Measurements from ENCODE around the gene RRP1.

Gene RRP1

DNA sequence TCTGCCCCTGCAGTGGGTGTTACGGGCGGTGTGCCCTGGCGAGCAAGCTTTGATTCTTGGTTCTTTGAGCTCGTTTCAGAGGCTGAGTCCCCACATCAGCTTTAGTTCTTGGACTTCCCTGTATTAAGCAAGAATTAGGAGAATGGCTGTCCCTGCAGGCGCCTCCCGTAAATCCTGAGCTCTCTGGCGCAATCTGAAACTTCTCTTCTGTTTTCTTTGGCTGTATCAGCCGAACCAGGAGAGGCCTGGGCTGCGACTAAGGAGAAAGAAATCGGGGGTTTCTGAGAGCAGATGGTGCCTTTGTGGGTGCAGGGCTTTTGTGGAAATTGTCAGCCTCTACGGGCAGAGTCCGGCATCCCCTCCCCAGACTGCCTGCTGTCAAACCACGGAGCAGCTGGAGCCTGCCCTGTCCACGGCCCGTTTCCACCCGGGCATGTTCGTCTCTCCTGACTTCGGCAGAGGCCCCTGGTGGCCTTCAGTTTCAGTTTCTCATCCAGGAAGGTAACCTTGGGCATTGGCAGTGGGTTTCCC lies 31.2 kb upstream of the RRP1 start:
- H3K36me3 ChIP-seq (ENCODE audit: control insufficient read depth in 1 of 2, insufficient read depth in 2 of 2, low read length in 2 of 2), result peaks cover 66 to 76% of the 10 kb centered on the region in 2 experiments
- H3K14ac ChIP-seq (ENCODE audit: low read length), result no peak overlapping the region
- H4K8ac ChIP-seq (ENCODE audit: low read depth, low read length), result no peak overlapping the region
- no peaks in the 10 kb centered on the region for H3K4me1 ChIP-seq (ENCODE audit: control insufficient read depth in 1 of 2, insufficient read depth in 2 of 2, low read length in 2 of 2)
- no peaks in the 10 kb centered on the region for H3K79me1 ChIP-seq (ENCODE audit: low read length)
- no peak overlapping the region for H2BK5ac ChIP-seq (ENCODE audit: low read depth, low read length, poor library complexity)
- no peak overlapping the region for H3K23ac ChIP-seq (ENCODE audit: low read length)
- no peak overlapping the region for H3K4ac ChIP-seq (ENCODE audit: low read depth, low read length)
- no peak overlapping the region for H4K12ac ChIP-seq (ENCODE audit: low read depth, low read length)
- no peak overlapping the region for H2BK12ac ChIP-seq (ENCODE audit: low read length)
- no peak overlapping the region for H3K9ac ChIP-seq (ENCODE audit: low read length)
- no peak for DNase-seq
- no peak overlapping the region for H2AK5ac ChIP-seq (ENCODE audit: low read length)
- H3K9me3 ChIP-seq (ENCODE audit: insufficient read depth, low read depth, low read length), result peaks cover 2% of the 10 kb centered on the region
- H3K4me2 ChIP-seq (ENCODE audit: low read length), result no peak overlapping the region
- no peaks in the 10 kb centered on the region for H3K27me3 ChIP-seq (ENCODE audit: insufficient read depth, low read length)
- H4K91ac ChIP-seq (ENCODE audit: low read depth, low read length), result no peak overlapping the region
- H3K27ac ChIP-seq (ENCODE audit: low read depth, low read length), result no peak overlapping the region
- no peak overlapping the region for H2BK120ac ChIP-seq (ENCODE audit: insufficient read depth, low read length, poor library complexity)
- no peak overlapping the region for H2AFZ ChIP-seq (ENCODE audit: insufficient read depth, low read length, poor library complexity)
- WGBS (ENCODE audit: extremely low coverage, insufficient coverage, insufficient read length), result no CpG with 5 or more reads among the region's 18 CpGs
- H3K4me3 ChIP-seq (ENCODE audit: low read depth, low read length), result no peak overlapping the region
- H3K18ac ChIP-seq (ENCODE audit: low read length), result no peak overlapping the region
- no peaks in the 10 kb centered on the region for H3K79me2 ChIP-seq (ENCODE audit: control insufficient read depth, insufficient read depth, low read length, poor library complexity)

DNA sequence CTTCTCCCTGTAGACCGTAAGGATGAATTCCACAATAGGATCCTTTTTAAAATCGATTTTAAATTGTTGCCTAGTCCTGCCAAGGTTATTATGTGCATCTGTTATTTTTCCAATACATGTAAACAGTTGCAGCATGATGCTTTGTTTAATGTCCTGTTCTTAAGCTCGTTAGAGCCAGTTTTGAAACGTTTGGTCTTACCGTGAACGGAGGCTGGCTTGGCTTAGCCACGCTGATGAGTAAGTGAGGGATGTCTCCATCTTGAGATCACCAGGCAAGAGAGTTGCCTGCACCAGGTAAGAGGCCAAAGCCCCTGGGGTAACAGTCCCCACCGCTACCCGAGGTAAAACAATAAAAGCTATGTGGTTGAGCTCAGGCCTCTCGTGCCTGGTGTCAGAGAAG lies 30.6 kb upstream of the RRP1 start:
- no peak overlapping the region for H3K4me3 ChIP-seq (ENCODE audit: low read depth, low read length)

DNA sequence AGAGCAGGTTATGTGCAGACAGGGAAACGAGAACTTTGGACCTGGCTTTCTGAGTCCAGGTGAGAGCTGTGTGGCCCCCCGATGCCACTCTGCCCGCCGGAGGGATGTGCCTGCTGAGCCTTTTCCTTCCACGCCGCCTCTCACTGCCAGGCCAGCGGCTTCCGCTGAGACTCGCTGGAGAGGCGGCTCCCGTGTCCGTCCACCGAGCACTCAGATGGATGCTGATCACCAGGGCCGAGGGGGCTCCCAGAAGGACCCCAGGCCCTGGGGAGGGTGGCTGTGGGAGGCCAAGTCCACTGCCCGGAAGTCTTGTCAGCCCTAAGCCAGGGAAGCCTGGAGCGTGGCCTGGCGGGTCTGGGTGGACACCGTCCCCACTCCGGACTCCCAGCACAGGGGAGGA lies 29.7 kb upstream of the RRP1 start:
- H3K27me3 ChIP-seq (ENCODE audit: insufficient read depth, low read length), result no peaks in the 10 kb centered on the region
- H3K4ac ChIP-seq (ENCODE audit: low read depth, low read length), result no peak overlapping the region
- no peak overlapping the region for H4K8ac ChIP-seq (ENCODE audit: low read depth, low read length)
- H3K9ac ChIP-seq (ENCODE audit: low read length), result no peak overlapping the region
- H3K36me3 ChIP-seq (ENCODE audit: control insufficient read depth in 1 of 2, insufficient read depth in 2 of 2, low read length in 2 of 2), result peaks cover 51 to 64% of the 10 kb centered on the region in 2 experiments
- no peak overlapping the region for H4K91ac ChIP-seq (ENCODE audit: low read depth, low read length)
- H3K79me1 ChIP-seq (ENCODE audit: low read length), result no peaks in the 10 kb centered on the region
- no peak overlapping the region for H2BK120ac ChIP-seq (ENCODE audit: insufficient read depth, low read length, poor library complexity)
- no peak overlapping the region for H2AK5ac ChIP-seq (ENCODE audit: low read length)
- H3K18ac ChIP-seq (ENCODE audit: low read length), result no peak overlapping the region
- no peak overlapping the region for H3K14ac ChIP-seq (ENCODE audit: low read length)
- H2BK5ac ChIP-seq (ENCODE audit: low read depth, low read length, poor library complexity), result no peak overlapping the region
- no peak overlapping the region for H3K23ac ChIP-seq (ENCODE audit: low read length)
- no CpG with 5 or more reads among the region's 19 CpGs for WGBS (ENCODE audit: extremely low coverage, insufficient coverage, insufficient read length)
- H3K27ac ChIP-seq (ENCODE audit: low read depth, low read length), result no peak overlapping the region
- peaks cover 2% of the 10 kb centered on the region for H3K9me3 ChIP-seq (ENCODE audit: insufficient read depth, low read depth, low read length)
- H3K4me1 ChIP-seq (ENCODE audit: control insufficient read depth in 1 of 2, insufficient read depth in 2 of 2, low read length in 2 of 2), result no peaks in the 10 kb centered on the region
- no peaks in the 10 kb centered on the region for H3K79me2 ChIP-seq (ENCODE audit: control insufficient read depth, insufficient read depth, low read length, poor library complexity)
- DNase-seq, result no peak
- H2BK12ac ChIP-seq (ENCODE audit: low read length), result no peak overlapping the region
- no peak overlapping the region for H3K4me2 ChIP-seq (ENCODE audit: low read length)
- no peak overlapping the region for H2AFZ ChIP-seq (ENCODE audit: insufficient read depth, low read length, poor library complexity)
- no peak overlapping the region for H4K12ac ChIP-seq (ENCODE audit: low read depth, low read length)
- no peak overlapping the region for H3K4me3 ChIP-seq (ENCODE audit: low read depth, low read length)

More for the DNA sequence above, 30.6 kb upstream of the RRP1 start:
- Histone ChIP-seq H4K12ac (ENCODE audit: low read depth, low read length) (no peak overlapping the region), H3K14ac (ENCODE audit: low read length) (no peak overlapping the region), H3K23ac (ENCODE audit: low read length) (no peak overlapping the region), H3K9me3 (ENCODE audit: insufficient read depth, low read depth, low read length) (peaks cover 2% of the 10 kb centered on the region), H3K79me1 (ENCODE audit: low read length) (no peaks in the 10 kb centered on the region), H2BK120ac (ENCODE audit: insufficient read depth, low read length, poor library complexity) (no peak overlapping the region), H3K4me2 (ENCODE audit: low read length) (no peak overlapping the region), H3K4ac (ENCODE audit: low read depth, low read length) (no peak overlapping the region), H4K91ac (ENCODE audit: low read depth, low read length) (no peak overlapping the region), H3K36me3 (ENCODE audit: control insufficient read depth in 1 of 2, insufficient read depth in 2 of 2, low read length in 2 of 2) (peaks cover 59 to 72% of the 10 kb centered on the region in 2 experiments), H2AFZ (ENCODE audit: insufficient read depth, low read length, poor library complexity) (no peak overlapping the region), H3K4me1 (ENCODE audit: control insufficient read depth in 1 of 2, insufficient read depth in 2 of 2, low read length in 2 of 2) (no peaks in the 10 kb centered on the region), H3K9ac (ENCODE audit: low read length) (no peak overlapping the region), H3K79me2 (ENCODE audit: control insufficient read depth, insufficient read depth, low read length, poor library complexity) (no peaks in the 10 kb centered on the region), H4K8ac (ENCODE audit: low read depth, low read length) (no peak overlapping the region), H2BK5ac (ENCODE audit: low read depth, low read length, poor library complexity) (no peak overlapping the region), H2BK12ac (ENCODE audit: low read length) (no peak overlapping the region), H3K27me3 (ENCODE audit: insufficient read depth, low read length) (no peaks in the 10 kb centered on the region), H3K27ac (ENCODE audit: low read depth, low read length) (no peak overlapping the region), H2AK5ac (ENCODE audit: low read length) (no peak overlapping the region), H3K18ac (ENCODE audit: low read length) (no peak overlapping the region)
- no CpG with 5 or more reads among the region's 10 CpGs for WGBS (ENCODE audit: extremely low coverage, insufficient coverage, insufficient read length)
- no peak for DNase-seq

DNA sequence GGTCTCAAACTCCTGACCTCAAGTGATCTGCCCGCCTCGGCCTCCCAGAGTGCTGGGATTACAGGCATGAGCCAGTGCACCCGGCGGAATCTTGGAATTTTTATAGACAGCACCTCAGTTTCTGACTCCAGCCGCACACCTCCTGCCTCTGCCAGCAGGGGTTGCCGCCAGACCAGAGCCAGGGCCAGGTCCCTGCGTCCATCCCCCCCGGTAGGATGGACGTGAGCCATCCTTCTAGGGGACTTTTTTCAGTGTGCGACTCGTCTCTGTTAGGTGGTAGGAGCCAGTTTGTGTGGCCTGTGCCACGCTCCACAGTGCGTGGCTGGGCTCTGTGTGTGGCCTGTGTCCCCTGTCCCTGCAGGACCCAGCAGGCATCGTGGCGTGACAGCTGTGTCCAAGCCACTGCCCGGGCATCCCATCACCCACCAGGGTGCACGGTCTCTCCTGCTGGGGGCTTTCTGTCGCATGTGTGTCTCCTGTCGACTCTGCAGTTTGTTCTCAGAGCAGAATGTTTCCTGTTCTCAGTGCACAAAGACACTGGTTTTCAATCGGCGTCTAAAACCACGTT lies 28.9 kb upstream of the RRP1 start:
- peaks cover 44 to 57% of the 10 kb centered on the region in 2 experiments for H3K36me3 ChIP-seq (ENCODE audit: control insufficient read depth in 1 of 2, insufficient read depth in 2 of 2, low read length in 2 of 2)
- no peak overlapping the region for H4K12ac ChIP-seq (ENCODE audit: low read depth, low read length)
- no peak overlapping the region for H3K27ac ChIP-seq (ENCODE audit: low read depth, low read length)
- H3K9ac ChIP-seq (ENCODE audit: low read length), result no peak overlapping the region
- no peak overlapping the region for H3K4me3 ChIP-seq (ENCODE audit: low read depth, low read length)
- no peak overlapping the region for H3K4me2 ChIP-seq (ENCODE audit: low read length)
- H3K9me3 ChIP-seq (ENCODE audit: insufficient read depth, low read depth, low read length), result peaks cover 2% of the 10 kb centered on the region
- no peak overlapping the region for H2BK12ac ChIP-seq (ENCODE audit: low read length)
- no peak overlapping the region for H3K4ac ChIP-seq (ENCODE audit: low read depth, low read length)
- no peak overlapping the region for H2AFZ ChIP-seq (ENCODE audit: insufficient read depth, low read length, poor library complexity)
- H3K23ac ChIP-seq (ENCODE audit: low read length), result no peak overlapping the region
- no peak overlapping the region for H4K8ac ChIP-seq (ENCODE audit: low read depth, low read length)
- WGBS (ENCODE audit: extremely low coverage, insufficient coverage, insufficient read length), result no CpG with 5 or more reads among the region's 22 CpGs
- H3K4me1 ChIP-seq (ENCODE audit: control insufficient read depth in 1 of 2, insufficient read depth in 2 of 2, low read length in 2 of 2), result no peaks in the 10 kb centered on the region
- no peak overlapping the region for H3K18ac ChIP-seq (ENCODE audit: low read length)
- no peaks in the 10 kb centered on the region for H3K79me1 ChIP-seq (ENCODE audit: low read length)
- H2BK5ac ChIP-seq (ENCODE audit: low read depth, low read length, poor library complexity), result no peak overlapping the region
- no peak overlapping the region for H4K91ac ChIP-seq (ENCODE audit: low read depth, low read length)
- no peaks in the 10 kb centered on the region for H3K79me2 ChIP-seq (ENCODE audit: control insufficient read depth, insufficient read depth, low read length, poor library complexity)
- H3K14ac ChIP-seq (ENCODE audit: low read length), result no peak overlapping the region
- H2AK5ac ChIP-seq (ENCODE audit: low read length), result no peak overlapping the region
- no peak for DNase-seq
- no peaks in the 10 kb centered on the region for H3K27me3 ChIP-seq (ENCODE audit: insufficient read depth, low read length)
- H2BK120ac ChIP-seq (ENCODE audit: insufficient read depth, low read length, poor library complexity), result no peak overlapping the region
